Measurements from ENCODE around the gene COPZ2. TPM values are rescaled to one million over a fixed set of nuclear protein-coding genes. Genes with fewer than 3 reads are reported as not detected.
"Not testable (repeated sequence)": the region's sequence is repeated elsewhere in the genome, so short reads cannot be mapped to it uniquely, and the experiment has no call there.

Gene COPZ2
- total RNA-seq, 1 experiment from 2014 or later: not detected

- H3K27ac ChIP-seq (ENCODE audit: low read depth, low read length, poor library complexity, severe bottlenecking): no peak overlapping the region
- H3K9me3 ChIP-seq (ENCODE audit: low read depth, low read length, poor library complexity, severe bottlenecking): no peaks in the 10 kb centered on the region
- intact Hi-C loops (cut with micrococcal nuclease; ENCODE audit: unreplicated experiment): no loop called here
- H3K4me1 ChIP-seq (ENCODE audit: insufficient read depth, low read length, poor library complexity, severe bottlenecking): peaks cover under 1% of the 10 kb centered on the region
- POLR2A ChIA-PET (ENCODE audit: low non-redundant PET): no interaction called here
- CTCF ChIA-PET: no interaction called here
- H3K27me3 ChIP-seq (replicated peaks; ENCODE audit: insufficient read depth, low read depth, low read length, poor library complexity): peaks cover 10% of the 10 kb centered on the region
- no peak for DNase-seq (ENCODE audit: low spot score)
- TF ChIP-seq EZH2 (IDR thresholded peaks at IDR 0.05; ENCODE audit: borderline replicate concordance, low read depth, low read length, poor library complexity, severe bottlenecking): no peak
- no peak for TF ChIP-seq CTCF (conservative IDR thresholded peaks at IDR 0.05; ENCODE audit: low read depth, low read length)
- no TSS peak for BruUV-seq (replicated peaks)
- no peaks in the 10 kb centered on the region for H3K36me3 ChIP-seq (ENCODE audit: insufficient read depth, low read length, poor library complexity, severe bottlenecking)
- peak overlapping the region; percentile 54 for H3K4me3 ChIP-seq (ENCODE audit: low read depth, low read length, poor library complexity, severe bottlenecking)
These were observed 284 bp upstream of the COPZ2 start for GRCh38 chr17:48037838-48038323.

- intact Hi-C loops (cut with micrococcal nuclease; ENCODE audit: unreplicated experiment): no loop called here
- no peak for TF ChIP-seq EZH2 (IDR thresholded peaks at IDR 0.05; ENCODE audit: borderline replicate concordance, low read depth, low read length, poor library complexity, severe bottlenecking)
- TF ChIP-seq CTCF (conservative IDR thresholded peaks at IDR 0.05; ENCODE audit: low read depth, low read length): no peak
- no peak overlapping the region for H3K27ac ChIP-seq (ENCODE audit: low read depth, low read length, poor library complexity, severe bottlenecking)
- no peaks in the 10 kb centered on the region for H3K36me3 ChIP-seq (ENCODE audit: insufficient read depth, low read length, poor library complexity, severe bottlenecking)
- no peak for DNase-seq (ENCODE audit: low spot score)
- H3K27me3 ChIP-seq (replicated peaks; ENCODE audit: insufficient read depth, low read depth, low read length, poor library complexity): peaks cover 10% of the 10 kb centered on the region
- peak overlapping the region; percentile 54 for H3K4me3 ChIP-seq (ENCODE audit: low read depth, low read length, poor library complexity, severe bottlenecking)
- H3K9me3 ChIP-seq (ENCODE audit: low read depth, low read length, poor library complexity, severe bottlenecking): no peaks in the 10 kb centered on the region
- no TSS peak for BruUV-seq (replicated peaks)
- ChIA-PET POLR2A (ENCODE audit: low non-redundant PET) (no interaction called here), CTCF (interaction anchor here (0.7 to 1.4 kb wide), 2 partner anchors 10 to 66 kb away, joined by 3 read pairs; partner anchors contain the start of gene CDK5RAP3)
- H3K4me1 ChIP-seq (ENCODE audit: insufficient read depth, low read length, poor library complexity, severe bottlenecking): no peaks in the 10 kb centered on the region
These were observed 933 bp downstream of the COPZ2 start for GRCh38 chr17:48036693-48037035.

GRCh38 chr17:48034734-48035133, 2.9 kb downstream of the COPZ2 start:
- POLR2A ChIA-PET (ENCODE audit: low non-redundant PET); CTCF ChIA-PET; H3K36me3 ChIP-seq (ENCODE audit: insufficient read depth, low read length, poor library complexity, severe bottlenecking): not testable (repeated sequence)

DNA sequence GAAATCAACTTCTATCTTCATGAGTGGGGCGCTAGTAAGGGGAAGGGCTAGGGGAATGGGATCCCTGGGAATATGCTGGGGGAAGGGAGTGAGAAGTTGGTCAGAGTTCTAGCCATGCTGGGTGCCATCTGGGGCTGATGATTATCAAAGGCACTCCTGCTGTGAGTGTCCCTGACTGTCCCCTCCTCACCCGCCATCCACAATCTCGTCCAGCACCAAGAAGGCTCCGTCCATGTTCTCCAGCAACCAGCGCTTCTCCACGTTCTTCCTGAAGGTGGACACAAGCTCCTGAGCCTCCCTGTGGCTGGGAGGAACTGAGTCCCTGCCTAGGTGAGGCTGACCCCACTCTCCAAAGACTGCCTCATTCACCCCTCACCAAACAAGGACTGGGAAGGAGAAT, 5.6 kb downstream of the COPZ2 start:
- DNase-seq (ENCODE audit: low spot score): no peak
- CTCF ChIA-PET: no interaction called here
- BruUV-seq (replicated peaks): no TSS peak
- intact Hi-C loops (cut with micrococcal nuclease; ENCODE audit: unreplicated experiment): no loop called here
- TF ChIP-seq EZH2 (IDR thresholded peaks at IDR 0.05; ENCODE audit: borderline replicate concordance, low read depth, low read length, poor library complexity, severe bottlenecking): no peak
- no peak for TF ChIP-seq CTCF (conservative IDR thresholded peaks at IDR 0.05; ENCODE audit: low read depth, low read length)
- Histone ChIP-seq H3K27me3 (replicated peaks; ENCODE audit: insufficient read depth, low read depth, low read length, poor library complexity) (no peaks in the 10 kb centered on the region), H3K4me1 (ENCODE audit: insufficient read depth, low read length, poor library complexity, severe bottlenecking) (no peaks in the 10 kb centered on the region), H3K27ac (ENCODE audit: low read depth, low read length, poor library complexity, severe bottlenecking) (no peak overlapping the region), H3K36me3 (ENCODE audit: insufficient read depth, low read length, poor library complexity, severe bottlenecking) (no peaks in the 10 kb centered on the region), H3K9me3 (ENCODE audit: low read depth, low read length, poor library complexity, severe bottlenecking) (no peaks in the 10 kb centered on the region), H3K4me3 (ENCODE audit: low read depth, low read length, poor library complexity, severe bottlenecking) (no peak overlapping the region)
- POLR2A ChIA-PET (ENCODE audit: low non-redundant PET): no interaction called here

More at GRCh38 chr17:48034734-48035133, 2.9 kb downstream of the COPZ2 start:
- BruUV-seq (replicated peaks); H3K4me1 ChIP-seq (ENCODE audit: insufficient read depth, low read length, poor library complexity, severe bottlenecking); intact Hi-C loops (cut with micrococcal nuclease; ENCODE audit: unreplicated experiment); H3K9me3 ChIP-seq (ENCODE audit: low read depth, low read length, poor library complexity, severe bottlenecking); H3K27ac ChIP-seq (ENCODE audit: low read depth, low read length, poor library complexity, severe bottlenecking); H3K4me3 ChIP-seq (ENCODE audit: low read depth, low read length, poor library complexity, severe bottlenecking); DNase-seq (ENCODE audit: low spot score): not testable (repeated sequence)
- H3K27me3 ChIP-seq (replicated peaks; ENCODE audit: insufficient read depth, low read depth, low read length, poor library complexity): peaks cover 10% of the 10 kb centered on the region
